H1 (cell line): Measurements from ENCODE around the gene RALGAPA1. TPM values are rescaled to one million over a fixed set of nuclear protein-coding genes. Genes with fewer than 3 reads are reported as not detected.

Experiments used
- POLR2AphosphoS5 ChIP-seq: IDR thresholded peaks from 2 replicates; pipeline ENCODE4 v1.6.1; 2011; ENCODE audit warnings: low read depth, low read length
- polyA plus RNA-seq, 7 experiments: library from polyadenylated mRNA; depleted of rRNA in 3 of 7; stranded (reverse) in 5 of 7; unstranded in 2 of 7; fragments of >200 nt in 5 of 7; fragments of 200-250 nt in 2 of 7; gene quantifications; 1 replicate in 5 of 7; 2 replicates in 1 of 7; 4 replicates in 1 of 7; pipeline versions ENCODE4 v1.2.1 to v1.2.3, GENCODE V29; 2011 to 2013; ENCODE audit warnings: missing spikeins in 2 of 7, mixed read lengths in 2 of 7
- total RNA-seq: library from RNA; stranded (reverse); fragmentation: NEBNext Ultra II Directional; extraction: Animal tissue kit (Norgen Biotek cat#: 25700); gene quantifications from 2 replicates; pipeline ENCODE4 v1.2.1, GENCODE V29; 2021

RALGAPA1 gene
- total and polyA plus RNA-seq, 2 of the 8 experiments (the other 6 are each of a cell fraction or from before 2014, with no cell fraction given): 4.2 to 26.7 TPM

GRCh38 chr14:35760143-35760542 is 49.0 kb downstream of the RALGAPA1 start (continued):
- TF ChIP-seq POLR2AphosphoS5: no peak
